ENCODE data around the gene ANXA4.

Gene ANXA4

GRCh38 chr2:69781321-69782248, 39.7 kb downstream of the ANXA4 start:
- TF ChIP-seq, protein P1, sequence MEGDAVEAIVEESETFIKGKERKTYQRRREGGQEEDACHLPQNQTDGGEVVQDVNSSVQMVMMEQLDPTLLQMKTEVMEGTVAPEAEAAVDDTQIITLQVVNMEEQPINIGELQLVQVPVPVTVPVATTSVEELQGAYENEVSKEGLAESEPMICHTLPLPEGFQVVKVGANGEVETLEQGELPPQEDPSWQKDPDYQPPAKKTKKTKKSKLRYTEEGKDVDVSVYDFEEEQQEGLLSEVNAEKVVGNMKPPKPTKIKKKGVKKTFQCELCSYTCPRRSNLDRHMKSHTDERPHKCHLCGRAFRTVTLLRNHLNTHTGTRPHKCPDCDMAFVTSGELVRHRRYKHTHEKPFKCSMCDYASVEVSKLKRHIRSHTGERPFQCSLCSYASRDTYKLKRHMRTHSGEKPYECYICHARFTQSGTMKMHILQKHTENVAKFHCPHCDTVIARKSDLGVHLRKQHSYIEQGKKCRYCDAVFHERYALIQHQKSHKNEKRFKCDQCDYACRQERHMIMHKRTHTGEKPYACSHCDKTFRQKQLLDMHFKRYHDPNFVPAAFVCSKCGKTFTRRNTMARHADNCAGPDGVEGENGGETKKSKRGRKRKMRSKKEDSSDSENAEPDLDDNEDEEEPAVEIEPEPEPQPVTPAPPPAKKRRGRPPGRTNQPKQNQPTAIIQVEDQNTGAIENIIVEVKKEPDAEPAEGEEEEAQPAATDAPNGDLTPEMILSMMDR (IDR thresholded peaks at IDR 0.05; ENCODE audit: low read depth, low read length, missing control alignments) = no peak
- DNase-seq (ENCODE audit: extremely low read depth, low read depth) = no peak
- no peak overlapping the region for H3K4me3 ChIP-seq (replicated peaks; ENCODE audit: low read depth, low read length)

- TF ChIP-seq, protein P1 (IDR thresholded peaks at IDR 0.05; ENCODE audit: low read depth, low read length, missing control alignments) = no peak
Measured at GRCh38 chr2:69784228-69784627, 42.3 kb downstream of the ANXA4 start.

DNA sequence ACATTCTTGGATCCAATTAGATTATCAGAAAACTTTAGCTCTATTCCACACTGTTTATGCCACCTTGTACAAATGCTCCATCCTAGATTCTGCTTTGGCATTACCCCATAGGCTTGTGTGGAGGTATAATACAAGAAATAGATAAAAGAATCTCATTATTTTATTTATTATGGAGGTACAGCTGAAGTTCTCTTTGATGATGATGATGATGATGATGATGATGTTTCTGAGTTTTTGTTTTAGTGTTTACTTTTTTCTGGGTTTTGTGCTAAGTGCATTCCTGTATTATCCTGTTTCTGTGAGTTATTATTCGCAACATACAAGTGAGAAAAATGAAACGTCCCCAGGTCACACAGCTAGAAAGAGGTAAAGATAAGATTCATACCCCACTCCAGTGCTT, 43.4 kb downstream of the ANXA4 start:
- no peak for DNase-seq (ENCODE audit: extremely low read depth, low read depth)
- TF ChIP-seq, protein P1 (IDR thresholded peaks at IDR 0.05; ENCODE audit: low read depth, low read length, missing control alignments) = no peak
- no peak overlapping the region for H3K4me3 ChIP-seq (replicated peaks; ENCODE audit: low read depth, low read length)

More at GRCh38 chr2:69784228-69784627, 42.3 kb downstream of the ANXA4 start:
- DNase-seq (ENCODE audit: extremely low read depth, low read depth) = no peak
- H3K4me3 ChIP-seq (replicated peaks; ENCODE audit: low read depth, low read length) = no peak overlapping the region

DNA sequence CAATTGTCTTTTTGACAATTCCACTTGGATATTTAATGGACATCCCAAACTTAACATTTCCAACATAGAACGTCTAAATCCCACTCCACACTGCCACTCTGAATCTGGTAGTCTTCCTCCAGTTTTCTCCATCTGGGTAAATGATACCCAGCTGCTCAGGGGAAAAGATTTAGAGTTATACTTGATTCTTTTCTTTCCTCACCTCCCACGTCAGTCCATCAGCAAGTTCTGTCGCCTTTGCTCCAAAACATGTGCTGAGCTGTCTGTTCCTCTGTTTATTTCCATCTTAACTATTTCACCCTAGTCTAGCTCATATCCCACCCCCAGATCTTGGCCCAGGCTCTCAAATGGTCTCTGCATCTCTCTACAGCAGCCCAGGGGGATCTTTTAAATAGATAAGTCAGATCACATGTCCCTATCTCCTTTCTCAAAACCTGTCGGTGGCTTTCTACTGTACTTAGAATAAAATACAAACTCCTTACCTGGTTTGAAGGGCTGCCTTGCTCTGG, 44.2 kb downstream of the ANXA4 start:
- H3K4me3 ChIP-seq (replicated peaks; ENCODE audit: low read depth, low read length) = no peak overlapping the region
- DNase-seq (ENCODE audit: extremely low read depth, low read depth) = no peak
- TF ChIP-seq, protein P1 (IDR thresholded peaks at IDR 0.05; ENCODE audit: low read depth, low read length, missing control alignments) = no peak

DNA sequence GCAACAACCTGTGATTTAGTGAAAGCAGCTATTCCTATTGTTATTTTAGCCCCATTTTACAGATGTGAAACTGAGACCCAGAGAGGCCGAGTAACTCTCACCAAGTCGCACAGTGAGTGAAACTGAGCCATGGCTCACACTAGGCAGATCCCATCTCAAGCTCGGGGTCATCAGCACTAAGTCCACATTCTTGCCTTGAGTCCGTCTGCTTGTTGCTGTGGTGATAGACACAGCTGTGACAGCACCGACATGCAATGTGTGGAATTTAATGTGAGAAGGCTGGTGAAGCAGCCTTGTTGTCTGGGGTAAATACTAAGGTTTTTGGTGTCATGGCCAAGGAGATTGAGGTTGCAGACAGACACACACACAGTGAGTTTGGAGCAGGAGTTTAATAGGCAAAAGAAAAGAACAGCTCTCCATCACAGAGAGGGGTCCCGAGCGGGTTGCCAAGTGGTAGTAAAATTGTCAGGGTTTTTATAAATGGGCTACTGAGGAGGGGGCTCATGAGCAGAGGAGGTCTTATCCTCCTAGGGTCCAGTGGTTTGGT, 47.3 kb downstream of the ANXA4 start:
- DNase-seq (ENCODE audit: extremely low read depth, low read depth) = no peak
- TF ChIP-seq, protein P1 (IDR thresholded peaks at IDR 0.05; ENCODE audit: low read depth, low read length, missing control alignments) = no peak
- H3K4me3 ChIP-seq (replicated peaks; ENCODE audit: low read depth, low read length) = no peak overlapping the region

- TF ChIP-seq, protein P1 (IDR thresholded peaks at IDR 0.05; ENCODE audit: low read depth, low read length, missing control alignments) = no peak
- H3K4me3 ChIP-seq (replicated peaks; ENCODE audit: low read depth, low read length) = no peak overlapping the region
- no peak for DNase-seq (ENCODE audit: extremely low read depth, low read depth)
Measured at GRCh38 chr2:69789772-69790600, 48.1 kb downstream of the ANXA4 start.

All from HFF-Myc (cell line).